ENCODE results near the gene TENM3. TPM values are rescaled to one million over a fixed set of nuclear protein-coding genes. Genes with fewer than 3 reads are reported as not detected.

TENM3 gene
- total RNA-seq, 1 donor from 2014 or later, result 106 TPM

DNA sequence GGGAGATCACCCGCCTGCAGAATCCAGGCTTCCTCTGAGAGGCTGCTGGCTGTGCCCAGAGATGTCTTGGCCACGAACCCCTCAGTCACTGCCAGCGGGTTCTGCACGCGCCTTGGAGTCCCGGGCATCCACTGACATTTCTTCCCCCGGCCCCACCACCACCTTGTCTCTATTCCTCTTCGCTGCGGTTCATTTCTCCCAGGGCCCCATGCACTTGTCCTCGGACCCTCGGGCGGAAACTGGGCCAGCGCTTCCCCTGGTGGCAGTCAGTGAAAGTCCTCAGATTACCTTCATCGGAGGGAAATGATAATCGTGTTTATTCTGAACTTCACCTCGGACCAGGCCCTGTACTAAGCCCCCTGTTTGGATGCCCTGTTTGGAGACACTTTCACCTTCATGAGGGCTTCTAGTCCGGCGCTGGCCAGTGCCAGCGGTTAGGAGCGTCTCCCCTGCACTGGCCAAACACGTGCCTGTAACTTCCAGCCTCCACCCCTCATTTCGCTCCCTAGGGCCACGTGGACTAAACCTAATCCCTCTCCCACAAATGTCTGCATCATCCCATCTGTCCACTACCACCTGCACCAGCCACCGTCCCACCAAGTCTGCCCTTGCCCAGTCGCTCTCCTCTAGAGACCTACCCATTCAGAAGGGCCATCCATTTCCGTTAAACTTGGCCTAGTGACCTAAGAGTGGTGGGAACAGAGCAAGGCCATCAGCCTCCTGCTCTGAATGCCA, 592.0 kb downstream of the TENM3 start:
- H3K27ac Mint-ChIP-seq, result no peak overlapping the region
- no peak for DNase-seq (ENCODE audit: low spot score in 2 of 2, unreplicated experiment in 2 of 2)
- H3K27me3 Mint-ChIP-seq (ENCODE audit: low read depth), result peaks cover 33% of the 10 kb centered on the region
- H3K4me1 Mint-ChIP-seq, result no peaks in the 10 kb centered on the region
- TF ChIP-seq, protein P1, sequence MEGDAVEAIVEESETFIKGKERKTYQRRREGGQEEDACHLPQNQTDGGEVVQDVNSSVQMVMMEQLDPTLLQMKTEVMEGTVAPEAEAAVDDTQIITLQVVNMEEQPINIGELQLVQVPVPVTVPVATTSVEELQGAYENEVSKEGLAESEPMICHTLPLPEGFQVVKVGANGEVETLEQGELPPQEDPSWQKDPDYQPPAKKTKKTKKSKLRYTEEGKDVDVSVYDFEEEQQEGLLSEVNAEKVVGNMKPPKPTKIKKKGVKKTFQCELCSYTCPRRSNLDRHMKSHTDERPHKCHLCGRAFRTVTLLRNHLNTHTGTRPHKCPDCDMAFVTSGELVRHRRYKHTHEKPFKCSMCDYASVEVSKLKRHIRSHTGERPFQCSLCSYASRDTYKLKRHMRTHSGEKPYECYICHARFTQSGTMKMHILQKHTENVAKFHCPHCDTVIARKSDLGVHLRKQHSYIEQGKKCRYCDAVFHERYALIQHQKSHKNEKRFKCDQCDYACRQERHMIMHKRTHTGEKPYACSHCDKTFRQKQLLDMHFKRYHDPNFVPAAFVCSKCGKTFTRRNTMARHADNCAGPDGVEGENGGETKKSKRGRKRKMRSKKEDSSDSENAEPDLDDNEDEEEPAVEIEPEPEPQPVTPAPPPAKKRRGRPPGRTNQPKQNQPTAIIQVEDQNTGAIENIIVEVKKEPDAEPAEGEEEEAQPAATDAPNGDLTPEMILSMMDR (IDR thresholded peaks at IDR 0.05; ENCODE audit: unreplicated experiment), result no peak
- H3K4me3 Mint-ChIP-seq, result no peak overlapping the region
- H3K36me3 Mint-ChIP-seq, result no peaks in the 10 kb centered on the region
- peaks cover 3% of the 10 kb centered on the region for H3K9me3 Mint-ChIP-seq

DNA sequence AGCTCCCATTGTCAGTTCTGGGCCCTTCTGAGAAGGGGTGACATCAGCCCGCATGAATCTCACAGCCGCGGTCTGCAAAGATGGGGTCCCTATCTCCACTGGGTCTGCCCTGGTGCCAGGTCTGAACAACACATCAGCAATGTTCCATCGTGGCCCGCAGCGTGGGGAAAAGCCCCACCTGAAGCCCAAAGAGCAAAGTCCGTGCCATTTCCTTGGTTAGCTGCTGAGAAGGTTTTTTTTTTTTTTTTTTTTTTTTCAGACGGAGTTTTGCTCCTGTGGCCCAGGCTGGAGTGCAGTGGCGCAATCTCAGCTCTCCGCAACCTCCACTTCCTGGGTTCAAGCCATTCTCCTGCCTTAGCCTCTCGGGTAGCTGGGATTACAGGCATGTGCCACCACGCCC, 594.6 kb downstream of the TENM3 start:
- no peaks in the 10 kb centered on the region for H3K36me3 Mint-ChIP-seq
- H3K4me1 Mint-ChIP-seq, result peaks cover 11% of the 10 kb centered on the region
- no peak for DNase-seq (ENCODE audit: low spot score in 2 of 2, unreplicated experiment in 2 of 2)
- H3K27ac Mint-ChIP-seq, result no peak overlapping the region
- TF ChIP-seq, protein P1 (IDR thresholded peaks at IDR 0.05; ENCODE audit: unreplicated experiment), result no peak
- H3K9me3 Mint-ChIP-seq, result no peaks in the 10 kb centered on the region
- H3K4me3 Mint-ChIP-seq, result no peak overlapping the region
- H3K27me3 Mint-ChIP-seq (ENCODE audit: low read depth), result peaks cover 19% of the 10 kb centered on the region

DNA sequence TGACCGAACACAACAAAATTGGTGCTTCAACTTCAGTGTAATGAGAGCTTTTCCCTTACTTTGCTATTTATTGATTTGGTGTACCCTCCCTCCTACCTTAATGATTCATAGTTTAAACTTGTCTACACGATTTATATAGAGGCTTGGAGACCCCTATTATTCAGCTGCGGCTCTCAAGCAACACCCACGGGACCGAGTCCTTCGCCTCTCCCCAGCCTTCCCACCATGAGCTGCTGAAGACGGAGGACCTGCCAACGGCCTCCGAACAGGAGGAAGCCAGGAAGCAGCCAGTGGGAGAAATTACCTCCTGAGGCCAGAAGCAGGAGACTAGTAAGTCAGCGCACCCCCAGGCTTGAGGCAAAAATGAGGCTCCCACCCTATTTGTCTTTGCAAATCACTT, 595.3 kb downstream of the TENM3 start:
- no peak for DNase-seq (ENCODE audit: low spot score in 2 of 2, unreplicated experiment in 2 of 2)
- no peak overlapping the region for H3K4me3 Mint-ChIP-seq

DNA sequence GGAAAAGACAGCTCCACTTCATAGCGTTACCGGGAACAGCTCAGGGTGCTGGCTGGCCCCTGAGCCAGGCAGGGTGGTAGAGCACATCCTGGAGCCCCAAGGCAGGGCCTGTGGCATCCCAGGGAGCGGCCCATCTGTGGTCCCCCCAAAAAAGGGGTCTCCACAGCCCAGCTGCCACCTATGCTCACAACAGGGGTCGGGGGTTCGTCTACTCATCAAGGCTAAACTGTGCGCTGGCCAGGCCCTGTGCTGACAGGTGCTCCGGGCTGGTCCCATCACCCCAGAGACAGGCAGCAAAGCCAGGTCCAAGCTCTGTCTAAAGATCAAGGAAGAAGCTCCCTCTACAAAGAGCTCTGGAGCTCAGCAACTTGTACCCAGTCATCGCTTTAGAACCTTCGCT, 596.1 kb downstream of the TENM3 start:
- Mint-ChIP-seq H3K4me1 (peaks cover 25% of the 10 kb centered on the region), H3K9me3 (no peaks in the 10 kb centered on the region), H3K27ac (no peak overlapping the region), H3K27me3 (ENCODE audit: low read depth) (peaks cover 19% of the 10 kb centered on the region), H3K36me3 (no peaks in the 10 kb centered on the region), H3K4me3 (no peak overlapping the region)
- DNase-seq (ENCODE audit: low spot score in 2 of 2, unreplicated experiment in 2 of 2), result no peak
- TF ChIP-seq, protein P1 (IDR thresholded peaks at IDR 0.05; ENCODE audit: unreplicated experiment), result no peak

More for the DNA sequence above, 595.3 kb downstream of the TENM3 start:
- Mint-ChIP-seq H3K36me3 (no peaks in the 10 kb centered on the region), H3K4me1 (peaks cover 18% of the 10 kb centered on the region), H3K9me3 (no peaks in the 10 kb centered on the region), H3K27me3 (ENCODE audit: low read depth) (peaks cover 19% of the 10 kb centered on the region), H3K27ac (no peak overlapping the region)
- TF ChIP-seq, protein P1 (IDR thresholded peaks at IDR 0.05; ENCODE audit: unreplicated experiment), result no peak

DNA sequence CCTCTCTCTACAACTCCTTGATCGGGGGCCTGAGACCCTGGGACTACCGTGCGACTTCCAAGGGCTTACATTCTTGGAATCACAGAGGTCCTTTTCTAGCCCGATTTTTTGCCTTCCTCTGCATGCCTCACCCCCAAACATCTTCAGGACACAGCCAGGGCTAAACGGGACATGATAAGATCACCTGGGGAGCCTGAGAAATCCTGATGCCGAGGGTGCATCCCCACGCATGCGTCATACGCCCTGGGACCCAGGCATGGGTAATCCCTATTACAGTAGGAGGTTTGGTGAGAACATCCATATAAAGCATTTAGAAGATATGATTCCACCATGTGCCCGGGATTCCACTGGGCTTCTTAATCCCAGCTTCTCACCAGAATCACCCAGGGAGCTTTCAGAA, 596.9 kb downstream of the TENM3 start:
- no peaks in the 10 kb centered on the region for H3K36me3 Mint-ChIP-seq
- DNase-seq (ENCODE audit: low spot score in 2 of 2, unreplicated experiment in 2 of 2), result no peak
- TF ChIP-seq, protein P1 (IDR thresholded peaks at IDR 0.05; ENCODE audit: unreplicated experiment), result no peak
- H3K9me3 Mint-ChIP-seq, result no peaks in the 10 kb centered on the region
- H3K4me3 Mint-ChIP-seq, result no peak overlapping the region
- no peak overlapping the region for H3K27ac Mint-ChIP-seq
- H3K4me1 Mint-ChIP-seq, result peaks cover 32% of the 10 kb centered on the region
- H3K27me3 Mint-ChIP-seq (ENCODE audit: low read depth), result peaks cover 12% of the 10 kb centered on the region

Data from mesothelial cell of epicardium (in vitro differentiated cells).